GM12878 (cell line): ENCODE results near the gene FJX1. TPM values are rescaled to one million over a fixed set of nuclear protein-coding genes. Genes with fewer than 3 reads are reported as not detected.
A peak's percentile ranks its signal among the peaks of the same experiment; 100 is the strongest.

Source experiments
- ATAC-seq: fragments of 200-7000 bp; cut with Tn5 transposase; 3 replicates; pipeline ENCODE4 v1.9.1; 2020; ENCODE audit warnings: mild to moderate bottlenecking, moderate library complexity
- BruUV-seq: library from RNA; stranded (reverse); fragments of 400-500 nt; replicated peaks from 2 replicates; lab custom pipeline; 2021; lab: Mats Ljungman, UMichigan
- CTCF ChIA-PET: fragments of 300-600 bp; sonication (Branson Sonifier 250); formaldehyde crosslinking; extraction: SDS; loops from one replicate; lab custom pipeline; 2021; ENCODE audit warnings: inconsistent platforms; lab: Yijun Ruan, JAX
- POLR2A ChIA-PET: fragments of 350-600 bp; formaldehyde crosslinking; extraction: SDS; loops from one replicate; lab custom pipeline; 2021; ENCODE audit warnings: inconsistent platforms; lab: Charles Lee
- RAD21 ChIA-PET: fragments of 300-600 bp; sonication (Branson Sonifier 250); formaldehyde crosslinking; loops from one replicate; lab custom pipeline; 2023; ENCODE audit warnings: antibody characterized with exemption; ENCODE audit not compliant: unreplicated experiment; lab: Charles Lee
- SMC1A ChIA-PET: fragments of 300-600 bp; sonication (Branson Sonifier 250); formaldehyde crosslinking; loops from one replicate; lab custom pipeline; 2023; ENCODE audit not compliant: unreplicated experiment, uncharacterized antibody; lab: Charles Lee
- DNase-seq: peaks from one replicate; pipeline ENCODE4 v3.0.0-alpha.2; 2011; ENCODE audit warnings: low read depth, low spot score
- FAIRE-seq: peaks from 3 replicates; lab custom pipeline; 2011; peaks lifted over from hg19 to GRCh38; lab: Jason Lieb, UNC
- H2AFZ ChIP-seq: 2 replicates; pipeline ENCODE4 v1.6.0; 2011; ENCODE audit warnings: low read depth, low read length, control low read depth; ENCODE audit not compliant: control insufficient read depth
- H3K27ac ChIP-seq: 2 replicates; pipeline ENCODE4 v1.5.1; 2011; ENCODE audit warnings: control low read depth; ENCODE audit not compliant: control insufficient read depth, insufficient read depth
- H3K27me3 ChIP-seq, 2 experiments: replicated peaks in 1 of 2; 2 replicates each; pipeline versions ENCODE4 v1.6.0 to v1.6.1; 2011; ENCODE audit warnings: low read length in 1 of 2; ENCODE audit not compliant: control insufficient read depth in 2 of 2, insufficient read depth in 2 of 2
- H3K36me3 ChIP-seq, 2 experiments: 2 replicates each; pipeline ENCODE4 v1.5.1; 2011; ENCODE audit warnings: low read length in 1 of 2; ENCODE audit not compliant: control insufficient read depth in 2 of 2, insufficient read depth in 2 of 2
- H3K4me1 ChIP-seq: 2 replicates; pipeline ENCODE4 v1.6.1; 2011; ENCODE audit warnings: mild to moderate bottlenecking, low read length, moderate library complexity, mixed read lengths; ENCODE audit not compliant: control insufficient read depth, insufficient read depth
- H3K4me2 ChIP-seq: 2 replicates; pipeline ENCODE4 v1.6.0; 2011; ENCODE audit warnings: control low read depth; ENCODE audit not compliant: control insufficient read depth, insufficient read depth
- H3K4me3 ChIP-seq: fragments of 200-600 bp; sonication (generic); 2 replicates; pipeline ENCODE4 v1.5.1; 2016
- H3K79me2 ChIP-seq: 2 replicates; pipeline ENCODE4 v1.6.0; 2011; ENCODE audit warnings: low read length; ENCODE audit not compliant: control insufficient read depth, insufficient read depth
- H3K9ac ChIP-seq: 2 replicates; pipeline ENCODE4 v1.8.0; 2011; ENCODE audit warnings: low read length, control low read depth, mixed read lengths; ENCODE audit not compliant: control insufficient read depth, insufficient read depth
- H3K9me3 ChIP-seq: replicated peaks from 3 replicates; pipeline ENCODE4 v1.5.1; 2011; ENCODE audit warnings: mild to moderate bottlenecking, low read length; ENCODE audit not compliant: control insufficient read depth, insufficient read depth
- H4K20me1 ChIP-seq: 2 replicates; pipeline ENCODE4 v1.6.0; 2011; ENCODE audit not compliant: control insufficient read depth, insufficient read depth
- BRCA1 ChIP-seq: IDR thresholded peaks from 2 replicates; pipeline ENCODE4 v1.6.1; 2011; ENCODE audit warnings: low read depth, low read length, improper control_type of control experiment
- CHD4 ChIP-seq: fragments of 200-600 bp; sonication (generic); IDR thresholded peaks from 2 replicates; pipeline ENCODE4 v1.6.1; 2016; ENCODE audit warnings: mild to moderate bottlenecking
- EP300 ChIP-seq, 2 experiments: fragments of 150-350 bp in 1 of 2; IDR thresholded peaks; 2 replicates each; pipeline ENCODE4 v1.6.1; 2011 to 2012; ENCODE audit warnings: low read depth in 2 of 2, low read length in 2 of 2, borderline replicate concordance in 1 of 2, improper control_type of control experiment in 1 of 2, inconsistent platforms in 1 of 2; ENCODE audit not compliant: control insufficient read depth in 1 of 2
- IKZF2 ChIP-seq, 2 experiments: fragments of 450-650 bp; IDR thresholded peaks; 2 replicates each; pipeline ENCODE4 v1.6.1; 2017; ENCODE audit warnings: mild to moderate bottlenecking in 2 of 2, moderate library complexity in 2 of 2
- JUND ChIP-seq: IDR thresholded peaks from 2 replicates; pipeline ENCODE4 v1.6.1; 2012; ENCODE audit warnings: low read depth, mild to moderate bottlenecking, low read length, improper control_type of control experiment, moderate library complexity
- LARP7 ChIP-seq: fragments of 450-650 bp; IDR thresholded peaks from 2 replicates; pipeline ENCODE4 v1.6.1; 2017; ENCODE audit warnings: mild to moderate bottlenecking
- NBN ChIP-seq: fragments of 450-650 bp; IDR thresholded peaks from 2 replicates; pipeline ENCODE4 v1.6.1; 2016
- NFXL1 ChIP-seq: fragments of 450-650 bp; IDR thresholded peaks from 2 replicates; pipeline ENCODE4 v1.6.1; 2017; ENCODE audit warnings: antibody characterized with exemption, mild to moderate bottlenecking, borderline replicate concordance
- POLR2AphosphoS2 ChIP-seq: IDR thresholded peaks from 2 replicates; pipeline ENCODE4 v1.6.1; 2011; ENCODE audit warnings: low read depth, mild to moderate bottlenecking, low read length, improper control_type of control experiment, moderate library complexity
- SIX5 ChIP-seq: IDR thresholded peaks from 2 replicates; pipeline ENCODE4 v1.6.1; 2011; ENCODE audit warnings: mild to moderate bottlenecking, low read depth, low read length, moderate library complexity; ENCODE audit not compliant: severe bottlenecking
- SMARCA5 ChIP-seq: fragments of 450-650 bp; IDR thresholded peaks from 2 replicates; pipeline ENCODE4 v1.6.1; 2017; ENCODE audit warnings: mild to moderate bottlenecking
- SPI1 ChIP-seq: IDR thresholded peaks from 2 replicates; pipeline ENCODE4 v1.6.1; 2011; ENCODE audit warnings: low read depth, mild to moderate bottlenecking, low read length, moderate library complexity, borderline replicate concordance; ENCODE audit not compliant: insufficient read depth
- STAT3 ChIP-seq: IDR thresholded peaks from 2 replicates; pipeline ENCODE4 v1.6.1; 2011; ENCODE audit warnings: low read depth, low read length, improper control_type of control experiment
- YBX1 ChIP-seq: fragments of 450-650 bp; IDR thresholded peaks from 2 replicates; pipeline ENCODE4 v1.6.1; 2016; ENCODE audit warnings: antibody characterized with exemption
- ZBTB4 ChIP-seq: fragments of 450-650 bp; formaldehyde crosslinking; IDR thresholded peaks from 2 replicates; pipeline ENCODE4 v1.4.0; 2022; ENCODE audit warnings: mild to moderate bottlenecking, moderate library complexity
- ZNF687 ChIP-seq: fragments of 450-650 bp; IDR thresholded peaks from 2 replicates; pipeline ENCODE4 v1.6.1; 2017; ENCODE audit warnings: mild to moderate bottlenecking, moderate library complexity
- WGBS: methylation state at CpG from one replicate; pipeline ENCODE4 v1.1.6; 2016; ENCODE audit warnings: low lambda C conversion rate; ENCODE audit not compliant: insufficient replicate concordance, insufficient coverage; ENCODE audit errors: missing lambda C conversion rate; 5-methylcytosine and 5-hydroxymethylcytosine counted together
- in situ Hi-C: fragments of 300-500 bp; cut with MboI; formaldehyde crosslinking; loops from 9 replicates; pipeline ENCODE4 v1.14.3; 2018; ENCODE audit warnings: mixed read lengths
- intact Hi-C: fragments of 100-400 bp; cut with micrococcal nuclease; formaldehyde crosslinking; loops from one replicate; pipeline ENCODE4 v1.14.2; 2022; ENCODE audit not compliant: unreplicated experiment
- polyA plus RNA-seq, 11 experiments: library from polyadenylated mRNA; depleted of rRNA in 4 of 11; unstranded in 6 of 11; stranded (reverse) in 5 of 11; fragments of >200 nt; fragmentation: Nextera tagmentation in 4 of 11; fragmentation: Illumina TruSeq in 1 of 11; extraction: Ambion mirVana in 4 of 11; extraction: Trizol in 1 of 11; gene quantifications; 1 replicate in 1 of 11; 2 replicates in 10 of 11; pipeline versions ENCODE4 v1.2.1 to v1.2.3, GENCODE V29; 2011 to 2016; ENCODE audit warnings: inconsistent platforms in 2 of 11, missing spikeins in 2 of 11, low read depth in 1 of 11
- total RNA-seq, 4 experiments: library from RNA; depleted of rRNA in 3 of 4; stranded (reverse); fragments of >200 nt in 3 of 4; fragmentation: Illumina TruSeq in 1 of 4; extraction: Trizol in 1 of 4; gene quantifications; 2 replicates each; pipeline versions ENCODE4 v1.2.1 to v1.2.3, GENCODE V29; 2013 to 2021
- TF ChIP-seq, protein P1 (sequence below): fragments of 450-650 bp; conservative IDR thresholded peaks from 2 replicates; pipeline ENCODE4 v1.6.1; 2017; ENCODE audit warnings: mild to moderate bottlenecking, moderate library complexity

FJX1 gene
- total and polyA plus RNA-seq, 10 of the 15 experiments (the other 5 are each of a cell fraction or from before 2014, with no cell fraction given) = 1.7 to 26.1 (median 10.0) TPM

- RAD21 ChIA-PET = no interaction called here
- BruUV-seq = no TSS peak
- intact Hi-C loops (loop anchor here (2.0 kb wide), 1 partner anchor 59 kb away; no protein-coding TSS in a partner anchor), in situ Hi-C loops (no loop called here)
- Histone ChIP-seq H3K4me2 (peak overlapping the region; percentile 79), H3K4me3 (peak overlapping the region; percentile 73), H3K9ac (peak overlapping the region; percentile 65), H2AFZ (peak overlapping the region; percentile 78), H3K4me1 (peaks cover 7% of the 10 kb centered on the region), H3K36me3 (no peaks in the 10 kb centered on the region), H3K9me3 (peaks cover 14% of the 10 kb centered on the region), H3K79me2 (peaks cover 41% of the 10 kb centered on the region), H3K27ac (peak overlapping the region; percentile 70), H3K27me3 (no peaks in the 10 kb centered on the region), H4K20me1 (no peaks in the 10 kb centered on the region)
- FAIRE-seq = no peak
- POLR2A ChIA-PET = no interaction called here
- ATAC-seq = no peak
- WGBS = 89% methylated on average over 9 of the region's 10 CpGs
- CTCF ChIA-PET = interaction anchor here (1.1 kb wide), 1 partner anchor 159 kb away, joined by 3 read pairs; no protein-coding TSS in a partner anchor
- SMC1A ChIA-PET = no interaction called here
- no peak for DNase-seq
- TF ChIP-seq, protein P1, sequence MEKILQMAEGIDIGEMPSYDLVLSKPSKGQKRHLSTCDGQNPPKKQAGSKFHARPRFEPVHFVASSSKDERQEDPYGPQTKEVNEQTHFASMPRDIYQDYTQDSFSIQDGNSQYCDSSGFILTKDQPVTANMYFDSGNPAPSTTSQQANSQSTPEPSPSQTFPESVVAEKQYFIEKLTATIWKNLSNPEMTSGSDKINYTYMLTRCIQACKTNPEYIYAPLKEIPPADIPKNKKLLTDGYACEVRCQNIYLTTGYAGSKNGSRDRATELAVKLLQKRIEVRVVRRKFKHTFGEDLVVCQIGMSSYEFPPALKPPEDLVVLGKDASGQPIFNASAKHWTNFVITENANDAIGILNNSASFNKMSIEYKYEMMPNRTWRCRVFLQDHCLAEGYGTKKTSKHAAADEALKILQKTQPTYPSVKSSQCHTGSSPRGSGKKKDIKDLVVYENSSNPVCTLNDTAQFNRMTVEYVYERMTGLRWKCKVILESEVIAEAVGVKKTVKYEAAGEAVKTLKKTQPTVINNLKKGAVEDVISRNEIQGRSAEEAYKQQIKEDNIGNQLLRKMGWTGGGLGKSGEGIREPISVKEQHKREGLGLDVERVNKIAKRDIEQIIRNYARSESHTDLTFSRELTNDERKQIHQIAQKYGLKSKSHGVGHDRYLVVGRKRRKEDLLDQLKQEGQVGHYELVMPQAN = no peak
- TF ChIP-seq ZNF687 (no peak), SIX5 (no peak), NFXL1 (no peak), IKZF2 (IDR thresholded peaks at IDR 0.05) (0 out of 4 replicates have a peak, but pooled peaks of 1 of the 2 experiments have one; percentile 11), ZBTB4 (no peak), LARP7 (no peak), EP300 (IDR thresholded peaks at IDR 0.05; ENCODE audit: borderline replicate concordance in 1 of 2, control insufficient read depth in 1 of 2, low read depth in 2 of 2, low read length in 2 of 2) (no peak), NBN (peak; percentile 89), SMARCA5 (no peak), CHD4 (no peak), BRCA1 (no peak), STAT3 (no peak), JUND (no peak), SPI1 (no peak), YBX1 (0 out of 2 replicates have a peak, but pooled peaks have one; percentile 40), POLR2AphosphoS2 (no peak)
Observed at GRCh38 chr11:35663408-35663702, 45.1 kb downstream of the FJX1 start.
